Neural progenitor cell (in vitro differentiated cells): ENCODE results near the gene CNNM2. TPM values are rescaled to one million over a fixed set of nuclear protein-coding genes. Genes with fewer than 3 reads are reported as not detected.

ENCODE experiments used
- DNase-seq: peaks from one replicate; pipeline ENCODE4 v3.0.0-alpha.2; 2016; ENCODE audit warnings: low spot score
- H2AFZ ChIP-seq: fragments of 200-600 bp; sonication (generic); replicated peaks from 2 replicates; pipeline ENCODE4 v1.6.1; 2016; ENCODE audit warnings: antibody characterized with exemption
- H3F3A ChIP-seq: fragments of 200-600 bp; sonication (generic); 2 replicates; pipeline ENCODE4 v1.6.1; 2016; ENCODE audit warnings: antibody characterized with exemption, low read depth
- H3K27ac ChIP-seq: fragments of 200-600 bp; sonication (generic); 2 replicates; pipeline ENCODE4 v1.5.1; 2016; ENCODE audit warnings: mild to moderate bottlenecking
- H3K27me3 ChIP-seq: fragments of 200-600 bp; sonication (generic); 2 replicates; pipeline ENCODE4 v1.6.1; 2016; ENCODE audit warnings: mild to moderate bottlenecking, moderate library complexity
- H3K36me3 ChIP-seq: fragments of 200-600 bp; sonication (generic); 2 replicates; pipeline ENCODE4 v1.5.1; 2016
- H3K4me1 ChIP-seq: fragments of 200-600 bp; sonication (generic); 2 replicates; pipeline ENCODE4 v1.6.1; 2016; ENCODE audit warnings: mixed run types
- H3K4me2 ChIP-seq: fragments of 200-600 bp; sonication (generic); 2 replicates; pipeline ENCODE4 v1.6.1; 2016
- H3K4me3 ChIP-seq: fragments of 200-600 bp; sonication (generic); 2 replicates; pipeline ENCODE4 v1.5.1; 2016
- H3K79me2 ChIP-seq: fragments of 200-600 bp; sonication (generic); 2 replicates; pipeline ENCODE4 v1.6.1; 2016; ENCODE audit warnings: low read depth
- H3K9ac ChIP-seq: fragments of 200-600 bp; sonication (generic); 2 replicates; pipeline ENCODE4 v1.6.1; 2016
- H3K9me3 ChIP-seq: fragments of 200-600 bp; sonication (generic); 2 replicates; pipeline ENCODE4 v1.5.1; 2016; ENCODE audit warnings: low read depth
- H4K20me1 ChIP-seq: fragments of 200-600 bp; sonication (generic); 2 replicates; pipeline ENCODE4 v1.6.1; 2016; ENCODE audit warnings: low read depth
- H3K27ac Mint-ChIP-seq: 3 replicates; pipeline ENCODE4 v1.8.0; 2021; ENCODE audit warnings: mixed read lengths
- H3K27me3 Mint-ChIP-seq: 2 replicates; pipeline ENCODE4 v1.8.0; 2022; ENCODE audit warnings: low read depth, mild to moderate bottlenecking, inconsistent platforms, moderate library complexity, mixed read lengths; ENCODE audit not compliant: insufficient read depth
- H3K36me3 Mint-ChIP-seq: 3 replicates; pipeline ENCODE4 v1.8.0; 2021; ENCODE audit warnings: mixed read lengths
- H3K4me1 Mint-ChIP-seq: 3 replicates; pipeline ENCODE4 v1.8.0; 2021; ENCODE audit warnings: mixed read lengths
- H3K4me3 Mint-ChIP-seq: 3 replicates; pipeline ENCODE4 v1.8.0; 2021; ENCODE audit warnings: mild to moderate bottlenecking, moderate library complexity, mixed read lengths
- H3K9me3 Mint-ChIP-seq: 3 replicates; pipeline ENCODE4 v1.8.0; 2020; ENCODE audit warnings: mixed read lengths
- CTCF ChIP-seq: fragments of 200-600 bp; sonication (generic); IDR thresholded peaks from 2 replicates; pipeline ENCODE4 v1.5.1; 2017; ENCODE audit warnings: antibody characterized with exemption, mild to moderate bottlenecking
- EZH2 ChIP-seq: fragments of 200-600 bp; sonication (generic); IDR thresholded peaks from 2 replicates; pipeline ENCODE4 v1.6.1; 2017; ENCODE audit warnings: antibody characterized with exemption, mild to moderate bottlenecking, moderate library complexity
- EZH2phosphoT487 ChIP-seq: fragments of 200-600 bp; sonication (generic); IDR thresholded peaks from 2 replicates; pipeline ENCODE4 v1.6.1; 2017; ENCODE audit warnings: antibody characterized with exemption
- total RNA-seq: library from RNA; depleted of rRNA; stranded (reverse); fragments of >200 nt; gene quantifications from 2 replicates; pipeline ENCODE4 v1.2.3, GENCODE V29; 2015; ENCODE audit warnings: low replicate concordance

CNNM2 gene
- total RNA-seq, 1 donor from 2014 or later = 11.4 TPM

- H3K4me3 Mint-ChIP-seq = no peak overlapping the region
- H3K9ac ChIP-seq = no peak overlapping the region
- H3K27ac ChIP-seq = no peak overlapping the region
- H3K9me3 ChIP-seq = peaks cover 5% of the 10 kb centered on the region
- H3K27me3 Mint-ChIP-seq = peaks cover 2% of the 10 kb centered on the region
- no peak overlapping the region for H3K27ac Mint-ChIP-seq
- no peaks in the 10 kb centered on the region for H3K36me3 ChIP-seq
- no peak overlapping the region for H3K4me3 ChIP-seq
- H4K20me1 ChIP-seq = no peaks in the 10 kb centered on the region
- H3K27me3 ChIP-seq = no peaks in the 10 kb centered on the region
- no peaks in the 10 kb centered on the region for H3F3A ChIP-seq
- H3K9me3 Mint-ChIP-seq = peaks cover 6% of the 10 kb centered on the region
- no peaks in the 10 kb centered on the region for H3K4me1 ChIP-seq
- DNase-seq = no peak
- H3K36me3 Mint-ChIP-seq = peaks cover 6% of the 10 kb centered on the region
- H3K79me2 ChIP-seq = no peaks in the 10 kb centered on the region
- H3K4me2 ChIP-seq = no peak overlapping the region
- no peak overlapping the region for H2AFZ ChIP-seq
- TF ChIP-seq EZH2phosphoT487 (no peak), CTCF (no peak), EZH2 (no peak)
- no peaks in the 10 kb centered on the region for H3K4me1 Mint-ChIP-seq
These were observed 88.9 kb downstream of the CNNM2 start for GRCh38 chr10:103007017-103007416.

- Mint-ChIP-seq H3K36me3 (no peaks in the 10 kb centered on the region), H3K27ac (no peak overlapping the region), H3K9me3 (no peaks in the 10 kb centered on the region), H3K4me3 (no peak overlapping the region), H3K4me1 (peaks cover 11% of the 10 kb centered on the region), H3K27me3 (no peaks in the 10 kb centered on the region)
- Histone ChIP-seq H3K27me3 (no peaks in the 10 kb centered on the region), H3K9me3 (no peaks in the 10 kb centered on the region), H2AFZ (no peak overlapping the region), H4K20me1 (no peaks in the 10 kb centered on the region), H3K4me3 (no peak overlapping the region), H3K4me1 (peaks cover 34% of the 10 kb centered on the region), H3F3A (peaks cover 13% of the 10 kb centered on the region), H3K36me3 (no peaks in the 10 kb centered on the region), H3K4me2 (no peak overlapping the region), H3K9ac (no peak overlapping the region), H3K27ac (no peak overlapping the region), H3K79me2 (no peaks in the 10 kb centered on the region)
- DNase-seq = peak; percentile 20
- TF ChIP-seq EZH2phosphoT487 = no peak
- no peak for TF ChIP-seq EZH2
- TF ChIP-seq CTCF = no peak
These were observed 95.3 kb downstream of the CNNM2 start for GRCh38 chr10:103013416-103013815.

GRCh38 chr10:103019425-103019824, 101.3 kb downstream of the CNNM2 start:
- no peaks in the 10 kb centered on the region for H4K20me1 ChIP-seq
- Mint-ChIP-seq H3K9me3 (no peaks in the 10 kb centered on the region), H3K27me3 (peaks cover 2% of the 10 kb centered on the region), H3K27ac (no peak overlapping the region), H3K36me3 (no peaks in the 10 kb centered on the region), H3K4me3 (no peak overlapping the region), H3K4me1 (peaks cover 11% of the 10 kb centered on the region)
- peaks cover 31% of the 10 kb centered on the region for H3K4me1 ChIP-seq
- H3K27ac ChIP-seq = no peak overlapping the region
- no peak overlapping the region for H3K4me3 ChIP-seq
- no peak overlapping the region for H3K4me2 ChIP-seq
- H3K9ac ChIP-seq = no peak overlapping the region
- no peaks in the 10 kb centered on the region for H3K9me3 ChIP-seq
- no peaks in the 10 kb centered on the region for H3K27me3 ChIP-seq
- H2AFZ ChIP-seq = no peak overlapping the region
- TF ChIP-seq EZH2phosphoT487 (no peak), CTCF (no peak), EZH2 (no peak)
- H3K79me2 ChIP-seq = no peaks in the 10 kb centered on the region
- H3F3A ChIP-seq = peaks cover 6% of the 10 kb centered on the region
- no peak for DNase-seq
- no peaks in the 10 kb centered on the region for H3K36me3 ChIP-seq
